AG09319 (cell line): Measurements from ENCODE around the gene MPHOSPH8.
"Not testable (repeated sequence)": the region's sequence is repeated elsewhere in the genome, so short reads cannot be mapped to it uniquely, and the experiment has no call there.

Experiments used
- DNase-seq: peaks from one replicate; pipeline ENCODE4 v3.0.0-alpha.2; 2010; ENCODE audit warnings: low read depth; ENCODE audit errors: extremely low read depth
- CTCF ChIP-seq: IDR thresholded peaks from 2 replicates; pipeline ENCODE4 v1.5.1; 2011; ENCODE audit warnings: low read depth, mild to moderate bottlenecking, inconsistent platforms, low read length, moderate library complexity

The MPHOSPH8 gene

GRCh38 chr13:19685437-19685836, 52.0 kb downstream of the MPHOSPH8 start:
- DNase-seq: no peak
- TF ChIP-seq CTCF: no peak

- not testable (repeated sequence) for DNase-seq
Measured at GRCh38 chr13:19691447-19691846, 58.0 kb downstream of the MPHOSPH8 start.

- TF ChIP-seq CTCF: no peak
- no peak for DNase-seq
Measured at GRCh38 chr13:19695428-19695827, 62.0 kb downstream of the MPHOSPH8 start.

GRCh38 chr13:19695829-19696228, 62.4 kb downstream of the MPHOSPH8 start:
- no peak for DNase-seq
- no peak for TF ChIP-seq CTCF

GRCh38 chr13:19700963-19701362, 67.5 kb downstream of the MPHOSPH8 start:
- not testable (repeated sequence) for DNase-seq

- DNase-seq: not testable (repeated sequence)
Measured at GRCh38 chr13:19701619-19702018, 68.2 kb downstream of the MPHOSPH8 start.

GRCh38 chr13:19704256-19704655, 70.8 kb downstream of the MPHOSPH8 start:
- DNase-seq: not testable (repeated sequence)

- not testable (repeated sequence) for DNase-seq
Measured at GRCh38 chr13:19709039-19709438, 75.6 kb downstream of the MPHOSPH8 start.

GRCh38 chr13:19709782-19710181, 76.3 kb downstream of the MPHOSPH8 start:
- not testable (repeated sequence) for DNase-seq

- no peak for DNase-seq
- TF ChIP-seq CTCF: no peak
Measured at GRCh38 chr13:19713186-19713965, 79.9 kb downstream of the MPHOSPH8 start.

- TF ChIP-seq CTCF: no peak
- no peak for DNase-seq
Measured at GRCh38 chr13:19720039-19720438, 86.6 kb downstream of the MPHOSPH8 start.
